ENCODE data around the gene TEX22.

TEX22 gene

GRCh38 chr14:105384605-105385321, 13.6 kb upstream of the TEX22 start:
- no peak for DNase-seq (ENCODE audit: low read depth in 2 of 2)

GRCh38 chr14:105385322-105385637, 13.1 kb upstream of the TEX22 start:
- no peak for DNase-seq (ENCODE audit: low read depth in 2 of 2)

- no peak for DNase-seq (ENCODE audit: low read depth in 2 of 2)
Observed at GRCh38 chr14:105385698-105386365, 12.5 kb upstream of the TEX22 start.

GRCh38 chr14:105386581-105387529, 11.5 kb upstream of the TEX22 start:
- no peak for DNase-seq (ENCODE audit: low read depth in 2 of 2)

GRCh38 chr14:105387530-105387922, 10.8 kb upstream of the TEX22 start:
- no peak for DNase-seq (ENCODE audit: low read depth in 2 of 2)

GRCh38 chr14:105388110-105388951, 10.0 kb upstream of the TEX22 start:
- no peak for DNase-seq (ENCODE audit: low read depth in 2 of 2)

GRCh38 chr14:105388976-105389375, 9.4 kb upstream of the TEX22 start:
- DNase-seq (ENCODE audit: low read depth in 2 of 2): no peak

GRCh38 chr14:105389534-105389933, 8.8 kb upstream of the TEX22 start:
- DNase-seq (ENCODE audit: low read depth in 2 of 2): no peak

- no peak for DNase-seq (ENCODE audit: low read depth in 2 of 2)
Observed at GRCh38 chr14:105389976-105390848, 8.1 kb upstream of the TEX22 start.

- DNase-seq (ENCODE audit: low read depth in 2 of 2): no peak
Observed at GRCh38 chr14:105390849-105391500, 7.4 kb upstream of the TEX22 start.

GRCh38 chr14:105391541-105391940, 6.8 kb upstream of the TEX22 start:
- DNase-seq (ENCODE audit: low read depth in 2 of 2): no peak

- no peak for DNase-seq (ENCODE audit: low read depth in 2 of 2)
Observed at GRCh38 chr14:105392131-105393090, 5.9 kb upstream of the TEX22 start.

GRCh38 chr14:105393151-105393550, 5.2 kb upstream of the TEX22 start:
- DNase-seq (ENCODE audit: low read depth in 2 of 2): no peak

GRCh38 chr14:105394714-105395537, 3.4 kb upstream of the TEX22 start:
- no peak for DNase-seq (ENCODE audit: low read depth in 2 of 2)

GRCh38 chr14:105395538-105395854, 2.8 kb upstream of the TEX22 start:
- DNase-seq (ENCODE audit: low read depth in 2 of 2): no peak

- no peak for DNase-seq (ENCODE audit: low read depth in 2 of 2)
Observed at GRCh38 chr14:105397350-105397931, 897 bp upstream of the TEX22 start.

GRCh38 chr14:105398726-105399465, 558 bp downstream of the TEX22 start:
- no peak for DNase-seq (ENCODE audit: low read depth in 2 of 2)

All from stimulated activated CD8-positive, alpha-beta memory T cell treated with anti-CD3 and anti-CD28 coated beads, Interleukin-7, amount 100 ng/mL, for 1 hour (primary cell).